WI38 (cell line): ENCODE data around the gene ZNF552.
A peak's percentile ranks its signal among the peaks of the same experiment; 100 is the strongest.
"Not testable (repeated sequence)": the region's sequence is repeated elsewhere in the genome, so short reads cannot be mapped to it uniquely, and the experiment has no call there.

ENCODE experiments used
- H3K4me3 ChIP-seq: 2 replicates; pipeline ENCODE4 v1.5.1; 2011; ENCODE audit warnings: low read depth, mild to moderate bottlenecking, control low read depth, low read length
- TF ChIP-seq, protein P1 (sequence below): IDR thresholded peaks from 2 replicates; pipeline ENCODE4 v1.5.1; 2012; ENCODE audit warnings: low read depth, mild to moderate bottlenecking, control low read depth, low read length

ZNF552 gene

DNA sequence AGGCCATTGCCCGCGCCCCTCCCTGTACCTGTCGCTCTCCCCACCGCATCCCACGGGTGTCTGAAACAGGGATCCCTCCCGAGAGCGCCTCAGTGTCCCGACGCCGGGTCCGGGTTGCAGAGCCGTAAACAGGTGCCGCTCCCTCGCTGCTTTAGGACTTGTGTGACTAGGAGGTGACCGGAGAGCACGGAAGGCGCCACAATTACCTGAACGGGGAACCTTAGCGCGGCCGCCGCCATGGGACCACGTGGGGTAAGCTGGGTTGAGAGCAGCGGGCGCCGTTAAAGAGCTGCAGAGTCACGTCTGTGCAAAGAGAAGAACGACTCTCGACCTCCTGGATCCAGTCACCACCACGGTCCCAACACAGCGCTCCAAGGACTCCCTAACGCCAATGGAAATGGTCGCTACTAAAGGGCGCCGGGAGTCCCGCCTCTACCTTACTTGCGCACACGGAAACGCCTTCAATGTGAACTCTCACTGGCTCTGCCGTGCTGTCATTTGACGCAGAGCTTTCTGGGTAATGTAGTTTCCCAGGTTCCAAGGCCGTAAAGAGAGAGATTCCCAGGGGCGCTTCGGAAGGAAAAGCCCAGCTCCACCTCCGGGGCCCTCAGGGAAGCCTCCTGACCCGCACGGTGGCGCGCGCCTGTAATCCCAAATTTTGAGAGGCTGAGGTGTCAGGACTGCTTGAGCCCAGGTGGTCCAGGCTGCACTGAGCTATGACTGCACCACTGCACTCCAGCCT, at the start of gene ZNF552:
Gene ZNF552 (minus strand): TSS at position 409 of the 742 bp plus-strand sequence. CDS start 170 bp downstream, at position 239.
- TF ChIP-seq, protein P1, sequence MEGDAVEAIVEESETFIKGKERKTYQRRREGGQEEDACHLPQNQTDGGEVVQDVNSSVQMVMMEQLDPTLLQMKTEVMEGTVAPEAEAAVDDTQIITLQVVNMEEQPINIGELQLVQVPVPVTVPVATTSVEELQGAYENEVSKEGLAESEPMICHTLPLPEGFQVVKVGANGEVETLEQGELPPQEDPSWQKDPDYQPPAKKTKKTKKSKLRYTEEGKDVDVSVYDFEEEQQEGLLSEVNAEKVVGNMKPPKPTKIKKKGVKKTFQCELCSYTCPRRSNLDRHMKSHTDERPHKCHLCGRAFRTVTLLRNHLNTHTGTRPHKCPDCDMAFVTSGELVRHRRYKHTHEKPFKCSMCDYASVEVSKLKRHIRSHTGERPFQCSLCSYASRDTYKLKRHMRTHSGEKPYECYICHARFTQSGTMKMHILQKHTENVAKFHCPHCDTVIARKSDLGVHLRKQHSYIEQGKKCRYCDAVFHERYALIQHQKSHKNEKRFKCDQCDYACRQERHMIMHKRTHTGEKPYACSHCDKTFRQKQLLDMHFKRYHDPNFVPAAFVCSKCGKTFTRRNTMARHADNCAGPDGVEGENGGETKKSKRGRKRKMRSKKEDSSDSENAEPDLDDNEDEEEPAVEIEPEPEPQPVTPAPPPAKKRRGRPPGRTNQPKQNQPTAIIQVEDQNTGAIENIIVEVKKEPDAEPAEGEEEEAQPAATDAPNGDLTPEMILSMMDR, result no peak
- peak within 1 kb of the TSS; percentile 91 for H3K4me3 ChIP-seq

DNA sequence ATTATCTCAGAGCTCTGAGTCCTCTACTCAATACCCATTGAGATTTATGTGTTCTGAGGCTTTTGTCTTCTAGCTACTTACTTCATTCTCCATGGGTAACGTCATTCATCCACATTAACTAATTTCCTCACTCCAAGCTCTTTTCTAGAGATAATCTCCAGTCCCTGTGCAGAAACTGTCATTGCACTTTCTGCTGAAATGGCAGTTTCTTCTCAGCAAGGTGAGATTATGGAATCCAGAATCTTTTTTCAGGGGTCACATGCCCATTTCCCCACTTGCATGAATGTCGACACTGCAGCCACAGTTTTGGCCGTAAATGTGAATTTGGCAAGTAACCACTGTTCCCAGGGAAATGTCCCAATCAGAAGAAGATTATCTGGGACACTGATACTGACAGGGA, 47.6 kb upstream of the ZNF552 start:
- H3K4me3 ChIP-seq, result not testable (repeated sequence)

DNA sequence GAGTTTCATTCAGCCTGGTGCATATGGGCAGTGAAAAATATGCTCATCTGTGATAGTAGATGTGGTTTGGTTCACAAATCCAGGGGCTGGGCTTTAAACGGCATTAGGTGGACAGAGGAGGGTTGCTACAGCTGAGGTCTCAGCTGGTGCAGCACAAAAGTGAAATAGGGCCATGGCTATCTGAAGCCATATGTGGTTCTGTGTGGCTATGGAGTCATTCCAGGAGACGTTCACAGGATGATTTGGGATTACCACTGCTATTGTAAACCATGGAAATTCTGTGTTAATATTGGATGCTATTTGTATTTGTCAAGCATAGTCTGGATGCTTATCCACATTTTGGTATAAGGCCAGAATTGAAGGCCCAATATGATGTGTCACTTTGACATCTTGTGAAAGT, 39.4 kb upstream of the ZNF552 start:
- not testable (repeated sequence) for H3K4me3 ChIP-seq

DNA sequence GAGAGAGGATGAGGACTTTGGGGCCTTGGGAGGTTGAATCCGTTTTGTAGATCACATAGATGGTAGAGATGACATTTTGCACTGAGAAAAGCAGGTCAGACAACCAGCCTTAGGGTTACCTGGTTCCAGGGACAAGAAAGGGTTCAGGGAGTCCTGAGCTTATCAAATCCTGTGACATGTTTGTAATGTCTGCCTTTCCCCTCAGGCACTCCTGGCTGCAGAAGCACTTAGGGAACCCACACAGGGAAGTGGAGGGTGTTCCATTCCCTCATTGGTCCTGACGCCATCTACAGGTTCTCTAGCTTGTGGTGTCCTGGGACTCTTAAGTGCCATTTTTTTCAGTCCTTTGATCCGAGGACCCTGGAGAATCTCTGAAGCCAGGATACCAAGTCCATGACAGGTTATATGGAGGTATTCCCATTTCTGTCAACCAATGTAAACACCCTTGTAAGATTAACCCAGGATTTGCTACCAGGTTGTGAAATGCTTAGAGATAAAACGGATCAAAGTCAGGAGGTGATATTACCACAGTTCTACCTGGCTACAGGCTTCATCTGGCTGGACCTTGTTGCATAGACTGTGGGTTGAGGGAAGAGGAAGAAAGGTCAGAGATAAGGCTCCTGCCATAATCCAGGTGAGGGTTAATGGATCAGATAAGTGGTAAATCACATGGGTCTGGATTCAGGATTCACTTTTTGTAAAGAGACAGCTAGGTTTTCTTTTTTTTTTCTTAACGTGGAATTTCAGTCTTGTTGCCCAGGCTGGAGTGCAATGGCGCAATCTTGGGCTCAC, 37.3 kb upstream of the ZNF552 start:
- not testable (repeated sequence) for H3K4me3 ChIP-seq

DNA sequence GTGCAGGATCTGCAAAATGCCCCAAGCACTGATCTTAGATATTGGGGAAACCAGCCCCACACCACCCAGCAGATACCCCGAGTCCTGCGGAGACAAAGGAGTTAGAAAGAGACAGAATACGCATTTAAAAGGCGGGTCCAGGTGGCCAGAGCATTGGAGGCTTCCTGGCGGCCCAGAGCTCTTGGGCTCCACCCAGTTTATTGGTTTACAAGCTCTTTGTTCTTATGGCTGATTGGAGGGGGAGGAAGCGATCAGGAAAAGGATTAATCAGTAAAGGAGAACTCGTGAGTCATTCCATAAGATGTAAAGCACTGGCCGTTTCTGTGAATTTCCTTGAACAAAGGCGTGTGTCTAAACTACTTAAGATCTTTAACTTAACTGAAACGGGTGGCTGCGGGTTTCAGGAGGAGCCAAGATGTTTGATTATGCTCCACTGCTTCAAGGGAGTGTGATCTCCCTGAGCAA, 35.9 kb upstream of the ZNF552 start:
- peak overlapping the region; percentile 82 for H3K4me3 ChIP-seq
- TF ChIP-seq, protein P1, result no peak

DNA sequence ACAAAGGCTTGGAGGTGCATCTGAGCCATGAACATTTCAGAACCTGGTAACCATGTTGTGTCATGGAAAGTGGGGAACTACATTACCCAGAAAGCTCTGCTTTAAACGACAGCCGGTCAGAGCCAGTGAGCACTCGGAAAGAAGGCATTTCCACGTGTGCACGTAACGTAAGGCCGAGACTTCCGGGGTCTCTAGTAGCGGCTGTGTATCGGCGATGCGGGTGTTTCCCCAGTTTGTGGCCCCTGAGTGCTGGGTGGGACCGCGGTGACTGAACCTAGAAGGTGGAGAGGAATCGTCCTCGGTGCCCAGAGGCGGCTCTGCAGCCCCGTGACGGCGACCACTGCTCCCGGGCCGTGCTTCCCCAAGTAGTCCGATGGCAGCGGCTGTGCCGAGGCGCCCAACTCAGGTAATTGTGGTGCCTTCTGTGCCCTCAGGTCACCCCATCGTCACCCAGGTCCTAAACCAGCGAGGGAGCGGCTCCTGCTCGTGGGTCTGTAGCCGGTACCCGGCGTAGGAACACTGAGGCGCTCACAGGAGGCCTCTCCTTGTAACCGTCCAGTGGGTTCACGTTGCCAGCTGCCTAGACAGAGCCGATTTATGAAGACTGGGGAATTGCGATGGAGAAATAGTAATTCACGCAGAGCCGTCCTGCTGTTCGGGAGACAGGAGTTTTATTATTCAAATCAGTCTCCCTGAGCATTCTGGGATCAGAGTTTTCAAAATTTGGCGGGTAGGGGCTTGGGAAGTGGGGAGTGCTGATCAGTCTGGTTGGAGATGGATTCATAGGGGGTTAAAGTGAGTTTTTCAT, 35.2 kb upstream of the ZNF552 start, which contains the start of gene ZNF587:
Gene ZNF587 (plus strand): TSS at position 194 of the 808 bp plus-strand sequence. CDS start 180 bp downstream, at position 374.
- H3K4me3 ChIP-seq, result peak within 1 kb of the TSS; percentile 82

DNA sequence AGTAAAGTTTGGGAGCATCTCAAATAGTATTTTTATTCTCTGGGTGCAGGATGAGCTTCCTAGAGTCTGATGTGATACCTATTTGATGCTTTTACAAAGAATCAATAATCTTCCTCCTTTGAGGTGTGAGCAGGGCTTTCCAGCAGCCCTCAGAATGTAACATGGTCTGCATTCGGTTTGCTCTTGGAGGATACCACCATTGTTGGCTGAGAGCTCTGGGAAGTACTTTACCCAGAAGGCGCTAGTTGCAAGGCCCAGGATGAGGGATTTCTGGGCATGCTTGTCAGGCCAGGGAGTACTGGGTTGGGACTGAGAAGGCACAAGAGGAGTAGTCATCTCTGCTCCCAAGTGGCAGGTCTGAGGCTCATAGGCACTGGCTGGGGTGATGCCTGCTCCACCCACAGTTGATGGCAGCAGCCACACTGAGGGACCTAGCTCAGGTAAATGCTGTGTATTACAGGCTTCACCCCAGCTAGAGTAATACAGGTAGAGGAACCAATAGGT, 34.5 kb upstream of the ZNF552 start:
- H3K4me3 ChIP-seq, result peak overlapping the region; percentile 82; the same call in 1 of the 2 replicates

DNA sequence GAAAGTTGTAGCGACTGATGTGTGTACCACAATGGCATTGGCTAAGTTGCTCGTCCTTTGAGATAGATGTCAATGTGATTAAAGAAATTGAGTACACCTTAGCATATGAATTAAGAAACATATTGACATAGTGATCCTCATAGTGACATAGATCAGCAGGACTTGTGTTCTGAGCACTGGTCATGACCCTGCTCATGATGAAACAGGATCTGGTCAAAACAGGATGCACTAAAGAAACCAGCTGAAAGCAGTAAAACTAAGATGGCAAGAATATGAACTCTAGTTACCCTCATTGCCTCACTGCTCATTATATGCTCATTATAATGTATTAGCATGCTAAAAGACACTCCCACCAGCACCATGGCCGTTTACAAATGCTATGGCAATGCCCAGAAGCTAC, 32.5 kb upstream of the ZNF552 start:
- not testable (repeated sequence) for H3K4me3 ChIP-seq

DNA sequence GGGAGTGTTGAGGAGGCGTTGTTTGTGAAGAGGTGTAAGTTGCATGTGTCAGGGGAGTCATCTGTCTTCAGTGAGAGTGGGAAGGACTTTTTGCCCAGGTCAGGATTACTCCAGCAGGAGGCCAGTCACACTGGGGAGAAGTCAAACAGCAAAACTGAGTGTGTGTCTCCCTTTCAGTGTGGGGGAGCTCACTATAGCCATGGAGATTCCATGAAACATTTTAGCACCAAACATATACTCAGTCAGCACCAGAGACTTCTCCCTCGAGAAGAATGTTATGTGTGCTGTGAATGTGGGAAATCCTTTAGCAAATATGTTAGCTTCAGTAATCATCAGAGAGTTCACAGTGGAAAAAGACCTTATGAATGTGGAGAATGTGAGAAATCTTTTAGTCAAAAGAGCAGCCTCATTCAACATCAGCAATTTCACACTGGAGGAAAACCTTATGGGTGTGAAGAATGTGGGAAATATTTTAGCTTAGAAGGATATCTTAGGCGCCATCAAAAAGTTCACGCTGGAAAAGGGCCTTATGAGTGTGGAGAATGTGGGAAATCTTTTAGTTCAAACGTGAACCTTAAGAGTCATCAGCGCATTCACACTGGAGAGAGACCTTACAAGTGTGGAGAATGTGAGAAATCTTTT, 26.5 kb upstream of the ZNF552 start:
- H3K4me3 ChIP-seq, result no peak overlapping the region
- TF ChIP-seq, protein P1, result no peak

DNA sequence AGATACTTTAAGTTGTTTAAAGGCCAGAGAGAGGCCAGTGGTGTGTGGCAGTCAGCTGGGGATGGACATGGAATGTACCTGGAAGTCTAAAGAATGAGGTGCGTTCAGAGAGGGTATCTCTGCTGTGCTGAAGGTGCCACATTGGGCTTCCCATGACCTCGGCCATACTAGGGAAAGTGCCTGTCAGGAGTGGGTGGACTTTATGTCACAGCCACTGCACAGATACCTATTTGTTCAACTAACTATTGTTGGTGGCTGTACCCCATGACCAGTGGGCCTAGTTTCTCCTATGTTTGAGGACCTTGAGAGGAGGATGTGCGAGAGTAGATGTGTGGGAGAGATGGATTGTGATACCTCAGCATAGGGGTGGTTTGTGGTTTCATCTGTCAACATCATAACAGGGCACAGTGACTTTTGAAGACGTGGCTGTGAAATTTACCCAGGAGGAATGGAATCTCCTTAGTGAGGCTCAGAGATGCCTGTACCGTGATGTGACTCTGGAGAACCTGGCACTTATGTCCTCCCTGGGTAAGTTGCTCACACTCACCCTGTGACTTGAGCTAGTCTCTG, 24.0 kb upstream of the ZNF552 start:
- not testable (repeated sequence) for H3K4me3 ChIP-seq

DNA sequence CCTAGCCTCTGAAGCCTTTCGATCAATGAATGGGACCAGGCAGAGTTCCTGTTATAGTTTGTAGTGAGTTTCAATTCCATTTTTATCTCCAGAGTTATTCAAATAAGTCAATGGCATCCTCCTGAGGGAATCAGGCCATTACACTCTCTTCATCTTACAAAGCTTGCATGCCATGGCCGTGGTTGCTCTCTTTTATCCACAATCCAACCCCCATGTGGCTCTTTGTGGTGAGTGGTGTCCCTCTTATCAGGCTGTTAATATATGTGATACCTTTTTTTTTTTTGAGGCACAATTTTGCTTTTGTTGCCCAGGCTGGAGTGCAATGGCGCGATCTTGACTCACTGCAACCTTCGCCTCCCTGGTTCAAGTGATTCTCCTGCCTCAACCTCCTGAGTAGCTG, 22.3 kb upstream of the ZNF552 start:
- H3K4me3 ChIP-seq, result not testable (repeated sequence)
